Smooth muscle cell (in vitro differentiated cells): ENCODE results near the gene ENTR1. TPM values are rescaled to one million over a fixed set of nuclear protein-coding genes. Genes with fewer than 3 reads are reported as not detected.

Experiments used
- DNase-seq: peaks from one replicate; lab custom pipeline; 2025; ENCODE audit not compliant: unreplicated experiment; lab: John Stamatoyannopoulos, UW
- H2AFZ ChIP-seq: fragments of 200-600 bp; sonication (generic); 2 replicates; pipeline ENCODE4 v1.6.0; 2016; ENCODE audit warnings: antibody characterized with exemption, low read depth, mild to moderate bottlenecking
- H3F3A ChIP-seq: fragments of 200-600 bp; sonication (generic); 2 replicates; pipeline ENCODE4 v1.6.0; 2017; ENCODE audit warnings: antibody characterized with exemption, low read depth
- H3K27ac ChIP-seq: fragments of 200-600 bp; sonication (generic); 2 replicates; pipeline ENCODE4 v1.5.1; 2016; ENCODE audit warnings: low read depth, mild to moderate bottlenecking
- H3K27me3 ChIP-seq: fragments of 200-600 bp; sonication (generic); 2 replicates; pipeline ENCODE4 v1.6.1; 2016; ENCODE audit warnings: low read depth, mild to moderate bottlenecking
- H3K36me3 ChIP-seq: fragments of 200-600 bp; sonication (generic); 2 replicates; pipeline ENCODE4 v1.5.1; 2016; ENCODE audit warnings: low read depth
- H3K4me1 ChIP-seq: fragments of 200-600 bp; sonication (generic); 2 replicates; pipeline ENCODE4 v1.5.1; 2016; ENCODE audit warnings: low read depth
- H3K4me2 ChIP-seq: fragments of 200-600 bp; sonication (generic); 2 replicates; pipeline ENCODE4 v1.6.0; 2016; ENCODE audit warnings: mild to moderate bottlenecking
- H3K4me3 ChIP-seq: fragments of 200-600 bp; sonication (generic); 2 replicates; pipeline ENCODE4 v1.5.1; 2016; ENCODE audit warnings: mild to moderate bottlenecking
- H3K79me2 ChIP-seq: fragments of 200-600 bp; sonication (generic); 2 replicates; pipeline ENCODE4 v1.6.0; 2016; ENCODE audit warnings: low read depth, mild to moderate bottlenecking
- H3K9ac ChIP-seq: fragments of 200-600 bp; sonication (generic); 2 replicates; pipeline ENCODE4 v1.6.0; 2016; ENCODE audit warnings: low read depth
- H3K9me3 ChIP-seq: fragments of 200-600 bp; sonication (generic); replicated peaks from 2 replicates; pipeline ENCODE4 v1.5.1; 2016; ENCODE audit warnings: low read depth
- H4K20me1 ChIP-seq: fragments of 200-600 bp; sonication (generic); 2 replicates; pipeline ENCODE4 v1.6.0; 2016; ENCODE audit warnings: low read depth
- CTCF ChIP-seq: fragments of 200-600 bp; sonication (generic); IDR thresholded peaks from 2 replicates; pipeline ENCODE4 v1.5.1; 2017; ENCODE audit warnings: borderline replicate concordance, mild to moderate bottlenecking, antibody characterized with exemption; ENCODE audit not compliant: insufficient read depth, poor library complexity, severe bottlenecking
- WGBS: methylation state at CpG from one replicate; pipeline ENCODE4 v1.1.7; 2016; ENCODE audit warnings: low lambda C conversion rate; 5-methylcytosine and 5-hydroxymethylcytosine counted together
- polyA plus RNA-seq: library from polyadenylated mRNA; unstranded; fragments of >200 nt; fragmentation: Nextera tagmentation; extraction: Ambion mirVana; gene quantifications from 2 replicates; pipeline ENCODE4 v1.2.1, GENCODE V29; 2016
- total RNA-seq: library from RNA; depleted of rRNA; stranded (reverse); fragments of >200 nt; gene quantifications from 2 replicates; pipeline ENCODE4 v1.2.3, GENCODE V29; 2014

The ENTR1 gene
- total and polyA plus RNA-seq, 2 experiments from 2014 or later = 25.4 to 28.9 TPM

GRCh38 chr9:136418182-136419091 is 8.0 kb upstream of the ENTR1 start:
- no peak overlapping the region for H2AFZ ChIP-seq
- no peaks in the 10 kb centered on the region for H3F3A ChIP-seq
- no peak for TF ChIP-seq CTCF
- no peak overlapping the region for H3K27ac ChIP-seq
- WGBS = 97% methylated on average over 48 of the region's 48 CpGs
- no peak for DNase-seq
- no peaks in the 10 kb centered on the region for H3K27me3 ChIP-seq
- H4K20me1 ChIP-seq = peaks cover 5% of the 10 kb centered on the region
- no peaks in the 10 kb centered on the region for H3K9me3 ChIP-seq
- no peaks in the 10 kb centered on the region for H3K4me1 ChIP-seq
- H3K9ac ChIP-seq = no peak overlapping the region
- no peak overlapping the region for H3K4me2 ChIP-seq
- H3K79me2 ChIP-seq = peaks cover 6% of the 10 kb centered on the region
- no peaks in the 10 kb centered on the region for H3K36me3 ChIP-seq
- no peak overlapping the region for H3K4me3 ChIP-seq

GRCh38 chr9:136416914-136417313 is 6.5 kb upstream of the ENTR1 start:
- no peaks in the 10 kb centered on the region for H3K27me3 ChIP-seq
- peaks cover 3% of the 10 kb centered on the region for H3K36me3 ChIP-seq
- 99% methylated on average over 19 of the region's 19 CpGs for WGBS
- H3K4me3 ChIP-seq = no peak overlapping the region
- H4K20me1 ChIP-seq = peaks cover 21% of the 10 kb centered on the region
- H2AFZ ChIP-seq = no peak overlapping the region
- no peak for DNase-seq
- no peaks in the 10 kb centered on the region for H3F3A ChIP-seq
- no peak for TF ChIP-seq CTCF
- no peaks in the 10 kb centered on the region for H3K4me1 ChIP-seq
- peaks cover 21% of the 10 kb centered on the region for H3K79me2 ChIP-seq
- H3K9ac ChIP-seq = no peak overlapping the region
- no peak overlapping the region for H3K27ac ChIP-seq
- H3K9me3 ChIP-seq = no peaks in the 10 kb centered on the region
- no peak overlapping the region for H3K4me2 ChIP-seq

- H3F3A ChIP-seq = no peaks in the 10 kb centered on the region
- no peaks in the 10 kb centered on the region for H3K27me3 ChIP-seq
- H3K27ac ChIP-seq = no peak overlapping the region
- H3K9me3 ChIP-seq = no peaks in the 10 kb centered on the region
- no peak overlapping the region for H3K4me3 ChIP-seq
- H3K4me1 ChIP-seq = peaks cover 2% of the 10 kb centered on the region
- H4K20me1 ChIP-seq = peaks cover 26% of the 10 kb centered on the region
- 94% methylated on average over 8 of the region's 8 CpGs for WGBS
- H3K79me2 ChIP-seq = peaks cover 26% of the 10 kb centered on the region
- H3K4me2 ChIP-seq = no peak overlapping the region
- H3K36me3 ChIP-seq = peaks cover 3% of the 10 kb centered on the region
- DNase-seq = no peak
- no peak for TF ChIP-seq CTCF
- H3K9ac ChIP-seq = no peak overlapping the region
- no peak overlapping the region for H2AFZ ChIP-seq
These were observed 6.0 kb upstream of the ENTR1 start for GRCh38 chr9:136416427-136416826.

DNA sequence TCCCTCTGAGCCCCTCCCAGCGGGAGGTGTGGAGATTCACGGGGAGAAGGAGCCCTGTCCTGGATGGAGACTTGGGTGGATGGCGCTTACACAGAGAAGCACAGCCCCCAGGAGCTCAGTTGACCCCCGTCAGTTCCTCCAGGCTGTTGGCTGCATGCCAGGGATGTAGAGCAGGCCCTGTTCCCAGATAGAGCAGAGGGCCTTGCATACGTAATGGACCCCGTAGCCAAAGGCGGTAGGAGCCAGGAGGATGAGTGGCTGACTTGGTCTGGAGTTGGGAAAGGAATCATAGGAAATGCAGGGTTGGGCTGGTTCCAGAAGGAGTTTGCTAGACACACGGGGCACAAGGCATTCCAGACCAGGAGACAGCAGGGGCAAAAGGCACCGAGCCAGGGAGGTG is 2.5 kb upstream of the ENTR1 start:
- whole genome bisulfite sequencing = 95% methylated on average over 8 of the region's 9 CpGs

More for the DNA sequence above, 2.5 kb upstream of the ENTR1 start:
- Histone ChIP-seq H3K4me2 (no peak overlapping the region), H3F3A (no peaks in the 10 kb centered on the region), H3K4me1 (peaks cover 17% of the 10 kb centered on the region), H2AFZ (no peak overlapping the region), H3K9me3 (no peaks in the 10 kb centered on the region), H3K27ac (no peak overlapping the region), H3K9ac (no peak overlapping the region), H3K4me3 (no peak overlapping the region), H3K79me2 (peaks cover 52% of the 10 kb centered on the region), H3K36me3 (peaks cover 3% of the 10 kb centered on the region), H3K27me3 (no peaks in the 10 kb centered on the region), H4K20me1 (peaks cover 39% of the 10 kb centered on the region)
- TF ChIP-seq CTCF = no peak
- DNase-seq = no peak
